HG02678 (cell line): ENCODE measurements around the gene PDE6C.

ENCODE experiments used
- ATAC-seq: cut with Tn5 transposase; IDR thresholded peaks from one replicate; pipeline ENCODE4 v1.9.1; 2021; ENCODE audit warnings: mild to moderate bottlenecking, moderate library complexity; ENCODE audit not compliant: unreplicated experiment

Gene PDE6C

DNA sequence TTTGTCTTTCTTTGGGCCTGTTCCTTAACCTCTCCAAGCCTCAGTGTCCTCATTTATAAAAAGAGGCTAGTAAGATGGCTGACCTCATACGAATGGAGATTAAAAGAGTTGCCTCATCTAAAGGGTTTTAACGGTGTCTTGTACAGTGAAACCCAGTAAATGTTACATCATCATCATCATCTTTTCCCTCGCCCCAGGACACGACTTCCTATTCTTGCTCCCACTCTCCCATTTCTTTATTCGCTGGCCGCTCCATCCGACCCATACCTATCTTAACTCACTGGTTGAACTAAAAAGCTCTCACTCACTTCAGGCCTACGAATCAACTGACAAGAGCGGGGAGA, 89.5 kb downstream of the PDE6C start:
- ATAC-seq = peak; percentile 10

DNA sequence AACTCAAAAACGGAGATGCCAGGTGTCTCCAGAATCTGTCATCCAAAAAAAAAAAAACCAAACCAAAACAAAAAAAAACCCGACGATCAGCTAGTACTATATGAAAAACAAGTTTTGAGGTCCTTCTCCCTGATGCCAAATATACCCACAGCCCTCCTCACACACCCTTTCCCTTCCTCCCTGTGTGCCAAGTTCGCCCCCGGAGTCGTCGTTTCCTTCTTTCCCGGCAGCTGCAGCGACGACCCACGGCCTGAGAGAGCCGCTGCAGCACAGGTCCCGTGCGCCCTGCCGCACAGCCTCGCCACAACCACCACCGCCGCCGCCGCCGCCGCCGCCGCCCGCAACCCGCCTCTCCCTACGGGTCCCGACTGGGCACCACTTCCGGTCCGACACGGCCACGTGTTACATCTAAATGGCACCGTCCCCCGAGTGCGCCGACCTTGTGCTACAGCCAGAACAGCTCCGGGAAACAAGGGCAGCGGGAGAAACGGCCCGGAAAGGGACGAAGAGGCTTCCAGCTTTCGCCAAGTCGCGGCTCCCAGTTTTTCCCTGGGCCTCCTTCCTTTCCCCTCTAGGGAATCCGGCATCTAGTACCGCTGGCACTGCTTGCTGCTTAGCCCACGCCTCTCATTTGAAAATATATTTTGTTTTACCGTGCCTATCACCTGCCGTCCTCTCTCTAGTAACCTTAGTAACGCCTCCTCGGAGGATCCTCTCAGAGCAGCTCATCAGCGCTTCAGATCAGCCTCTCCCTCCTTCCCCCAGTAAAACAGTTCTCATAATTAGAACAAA, 90.1 kb downstream of the PDE6C start, which contains the start of gene FRA10AC1:
Gene FRA10AC1, minus strand, starts transcription at position 383 of the 792 bp plus-strand sequence. CDS start 2,486 bp downstream, outside the sequence.
- ATAC-seq = peak; percentile 80

DNA sequence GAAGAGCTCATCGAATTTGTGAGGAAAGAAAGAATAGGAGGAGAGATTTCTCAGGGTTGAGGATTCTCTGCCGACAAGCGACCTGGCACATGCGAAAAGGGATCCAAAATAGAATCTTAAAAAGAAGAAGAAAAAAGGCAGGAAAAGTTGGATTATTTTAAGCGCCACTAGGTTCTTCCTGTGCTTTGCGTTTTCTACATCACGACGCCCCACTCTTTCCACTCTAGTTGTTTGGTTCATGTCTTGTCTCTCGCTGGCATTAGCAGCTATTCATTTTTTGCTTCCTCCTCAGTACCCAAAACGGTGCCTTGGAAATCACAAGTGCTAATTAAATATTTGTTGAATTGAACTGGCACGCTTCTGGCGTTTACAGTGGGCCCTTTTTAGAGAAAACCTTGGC, 90.7 kb downstream of the PDE6C start:
- ATAC-seq = no peak

DNA sequence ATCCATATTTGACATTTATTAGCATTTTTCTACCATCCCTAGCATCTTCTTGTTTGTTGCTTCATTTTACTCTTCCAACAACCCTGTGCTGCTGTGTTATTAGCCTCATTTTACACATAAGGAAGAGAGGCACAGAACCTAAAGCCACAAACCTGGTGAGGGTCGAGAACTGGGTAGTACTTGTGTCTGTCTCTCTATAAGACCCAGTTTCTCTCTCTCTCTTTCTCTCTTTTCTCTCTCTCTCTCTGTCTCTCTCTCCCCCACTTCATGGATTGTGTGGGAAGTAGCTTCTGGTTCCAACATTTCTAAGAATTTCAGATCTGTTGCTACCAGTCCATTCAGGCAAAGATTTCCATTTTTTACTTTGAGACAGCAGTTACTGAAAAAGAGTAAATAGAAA, 91.5 kb downstream of the PDE6C start:
- ATAC-seq = no peak

DNA sequence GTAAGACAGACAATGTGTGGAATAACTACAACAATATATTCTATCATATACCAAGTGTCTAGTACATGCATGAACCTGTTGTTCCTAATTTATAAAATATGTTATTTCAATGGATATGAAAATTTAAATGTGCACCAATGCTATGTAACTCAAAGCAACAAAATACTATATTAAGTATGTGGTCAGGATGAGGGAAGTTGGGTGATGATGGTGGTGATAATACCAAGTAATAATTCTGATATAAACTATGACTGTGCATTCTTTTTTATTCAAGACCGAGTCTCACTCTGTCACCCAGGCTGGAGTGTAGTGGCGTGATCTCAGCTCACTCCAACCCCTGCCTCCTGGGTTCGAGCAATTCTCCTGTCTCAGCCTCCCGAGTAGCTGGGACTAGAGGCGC, 92.1 kb downstream of the PDE6C start:
- ATAC-seq = no peak

DNA sequence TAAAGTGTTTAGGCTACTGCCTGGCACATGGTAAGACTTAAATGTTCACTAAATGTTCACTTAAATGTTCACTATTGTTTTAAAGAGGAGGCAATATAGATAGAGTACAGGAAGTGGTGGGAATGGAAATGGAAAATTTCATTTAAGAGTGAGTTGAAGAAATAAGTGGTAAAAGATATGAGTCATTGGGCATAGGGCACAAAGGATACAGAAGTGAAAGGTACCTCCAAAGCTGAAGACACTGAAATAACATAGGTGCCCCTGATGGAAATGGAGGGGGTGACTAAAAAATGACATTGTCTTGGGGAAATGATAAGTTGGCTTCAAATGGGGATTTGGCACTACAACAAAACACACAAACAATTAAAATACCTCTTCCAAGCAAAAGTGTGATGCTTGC, 95.3 kb downstream of the PDE6C start:
- ATAC-seq = no peak

DNA sequence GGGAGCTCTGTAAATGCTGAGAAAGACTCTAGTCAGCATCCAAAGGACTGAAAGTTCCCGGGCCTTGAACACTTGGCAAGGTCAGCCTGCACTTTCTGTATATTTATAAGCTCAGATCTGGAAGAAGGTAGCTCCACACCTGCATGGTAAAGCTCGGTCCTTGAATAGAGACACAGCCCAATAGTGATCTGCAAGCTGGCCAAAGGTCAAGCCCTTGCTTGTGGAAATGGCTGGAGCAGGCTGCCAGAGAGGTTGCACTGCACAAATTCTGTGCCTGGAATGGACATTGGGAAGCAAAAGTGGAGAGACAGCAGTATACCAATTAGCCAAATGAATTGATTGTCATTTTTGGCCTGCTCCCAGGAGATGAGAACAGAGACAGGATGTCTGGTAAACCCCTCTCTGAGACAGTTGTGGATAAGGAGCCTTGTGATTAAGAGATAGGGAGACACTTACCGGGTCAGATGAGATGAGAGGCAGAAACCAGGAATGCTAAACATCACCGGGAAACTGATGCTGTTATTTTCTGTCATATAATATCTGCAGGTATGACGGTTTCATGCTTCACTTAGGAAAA, 98.1 kb downstream of the PDE6C start:
- ATAC-seq = no peak

DNA sequence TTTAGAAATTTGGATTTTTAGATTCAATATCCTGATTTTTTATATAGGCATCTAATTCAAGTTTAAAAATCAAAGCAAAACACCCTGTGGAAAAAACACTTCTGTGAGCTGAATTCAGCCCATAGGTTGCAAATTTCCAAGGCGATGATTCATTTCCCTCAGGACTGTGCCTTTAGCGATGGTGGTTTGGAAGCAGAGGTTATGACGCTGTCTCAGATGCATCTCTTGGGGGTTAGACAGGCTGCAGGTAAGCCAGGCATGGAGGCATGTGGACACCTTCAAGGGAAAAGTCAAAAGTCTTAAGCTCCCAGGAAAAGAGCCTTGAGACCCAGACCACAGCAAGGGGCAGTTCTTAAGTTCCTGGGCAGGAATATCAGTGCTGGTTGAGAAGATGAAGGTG, 99.6 kb downstream of the PDE6C start:
- no peak for ATAC-seq

DNA sequence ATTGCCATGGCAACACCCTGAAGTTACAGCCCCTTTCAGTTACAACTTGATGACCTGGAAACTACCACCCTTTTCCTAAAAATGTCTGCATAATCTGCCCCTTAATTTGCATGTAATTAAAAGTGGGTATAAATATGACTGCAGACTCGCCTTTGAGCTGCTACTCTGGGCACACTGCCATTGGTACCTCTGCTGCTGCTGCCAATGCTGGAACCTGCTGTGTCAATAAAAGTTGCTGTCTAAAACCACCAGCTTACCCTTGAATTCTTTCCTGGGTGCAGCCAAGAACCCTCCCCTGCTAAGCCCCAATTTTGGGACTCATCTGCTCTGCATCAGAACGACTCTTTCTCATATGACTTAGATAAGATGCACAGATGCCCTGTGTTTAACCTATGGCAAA, 100.3 kb downstream of the PDE6C start:
- ATAC-seq = no peak

DNA sequence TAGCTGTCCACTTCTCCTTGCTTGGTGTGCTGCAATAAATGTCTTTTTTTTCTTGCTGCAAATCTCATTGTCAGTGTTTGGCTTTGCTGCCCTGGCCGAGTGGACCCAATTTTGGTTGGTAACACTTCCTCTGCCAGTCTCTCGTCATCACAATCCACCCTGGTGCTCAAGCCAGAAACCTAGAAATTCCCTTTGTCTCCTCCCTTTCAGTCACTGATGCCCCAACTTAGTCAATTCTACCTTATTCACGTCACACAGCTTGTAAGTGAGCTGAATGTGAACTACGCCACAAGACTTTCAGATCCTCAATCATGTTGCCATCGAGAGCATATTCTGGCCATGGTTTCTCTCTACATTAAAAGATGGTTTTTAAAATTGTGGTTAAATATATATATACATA, 103.0 kb downstream of the PDE6C start:
- peak; percentile 83 for ATAC-seq
